Measurements from ENCODE around the gene TMEM25. TPM values are rescaled to one million over a fixed set of nuclear protein-coding genes. Genes with fewer than 3 reads are reported as not detected.

The TMEM25 gene
- total and polyA plus RNA-seq, 4 donors: 5.5 to 19.9 (median 7.2) TPM

- no peak overlapping the region for H3K9ac ChIP-seq (ENCODE audit: low read depth in 1 of 2, low read length in 2 of 2)
- no peak for DNase-seq (ENCODE audit: low spot score)
- TF ChIP-seq GABPA (IDR thresholded peaks at IDR 0.05 in 1 of 2, conservative IDR thresholded peaks at IDR 0.05 in 1 of 2) (no peak), RXRA (IDR thresholded peaks at IDR 0.05) (no peak), YY1 (IDR thresholded peaks at IDR 0.05) (no peak), EGR1 (IDR thresholded peaks at IDR 0.05; ENCODE audit: low read depth in 2 of 2) (no peak), HNF4G (IDR thresholded peaks at IDR 0.05) (no peak), FOXA1 (IDR thresholded peaks at IDR 0.05) (no peak), NR2F2 (IDR thresholded peaks at IDR 0.05) (no peak), ZBTB33 (IDR thresholded peaks at IDR 0.05) (no peak), CTCF (IDR thresholded peaks at IDR 0.05; ENCODE audit: low read depth, low read length, missing input control) (no peak), ATF3 (IDR thresholded peaks at IDR 0.05) (no peak), RAD21 (IDR thresholded peaks at IDR 0.05) (no peak), MAX (IDR thresholded peaks at IDR 0.05) (no peak)
- peaks cover 0 to 4% (median 2%) of the 10 kb centered on the region in 4 donors for H3K36me3 ChIP-seq (ENCODE audit: control insufficient read depth in 4 of 4, insufficient read depth in 3 of 4, low read depth in 1 of 4, low read length in 3 of 4)
- H3K4me3 ChIP-seq (ENCODE audit: low read depth in 1 of 3, low read length in 3 of 3): no peak overlapping the region
- peaks cover 11 to 32% (median 22%) of the 10 kb centered on the region in 4 donors for H3K4me1 ChIP-seq (ENCODE audit: control insufficient read depth in 4 of 4, insufficient read depth in 4 of 4, low read length in 3 of 4)
- H3K27me3 ChIP-seq (ENCODE audit: control insufficient read depth in 4 of 4, insufficient read depth in 4 of 4, low read length in 3 of 4): no peaks in the 10 kb centered on the region
- 95% methylated on average over 5 of the region's 5 CpGs for WGBS
- H3K9me3 ChIP-seq (ENCODE audit: control insufficient read depth in 4 of 4, low read length in 3 of 4): no peaks in the 10 kb centered on the region
- no peak overlapping the region for H3K27ac ChIP-seq (ENCODE audit: low read depth in 1 of 2, low read length in 2 of 2)
Observed at GRCh38 chr11:118536726-118537125, 5.7 kb downstream of the TMEM25 start.

- Histone ChIP-seq H3K4me3 (ENCODE audit: low read depth in 1 of 3, low read length in 3 of 3) (no peak overlapping the region), H3K9ac (ENCODE audit: low read depth in 1 of 2, low read length in 2 of 2) (no peak overlapping the region), H3K27me3 (ENCODE audit: control insufficient read depth in 4 of 4, insufficient read depth in 4 of 4, low read length in 3 of 4) (no peaks in the 10 kb centered on the region), H3K27ac (ENCODE audit: low read depth in 1 of 2, low read length in 2 of 2) (no peak overlapping the region), H3K36me3 (ENCODE audit: control insufficient read depth in 4 of 4, insufficient read depth in 3 of 4, low read depth in 1 of 4, low read length in 3 of 4) (peaks cover 0 to 4% (median 2%) of the 10 kb centered on the region in 4 donors), H3K9me3 (ENCODE audit: control insufficient read depth in 4 of 4, low read length in 3 of 4) (no peaks in the 10 kb centered on the region), H3K4me1 (ENCODE audit: control insufficient read depth in 4 of 4, insufficient read depth in 4 of 4, low read length in 3 of 4) (peaks cover 6 to 25% (median 14%) of the 10 kb centered on the region in 4 donors)
- no peak for DNase-seq (ENCODE audit: low spot score)
- 91% methylated on average over 6 of the region's 6 CpGs for WGBS
- TF ChIP-seq GABPA (IDR thresholded peaks at IDR 0.05 in 1 of 2, conservative IDR thresholded peaks at IDR 0.05 in 1 of 2): no peak
- no peak for TF ChIP-seq ZBTB33 (IDR thresholded peaks at IDR 0.05)
- no peak for TF ChIP-seq JUND (IDR thresholded peaks at IDR 0.05)
- TF ChIP-seq FOXA2 (IDR thresholded peaks at IDR 0.05): no peak
- TF ChIP-seq RXRA (IDR thresholded peaks at IDR 0.05): no peak
- TF ChIP-seq HNF4G (IDR thresholded peaks at IDR 0.05): no peak
- no peak for TF ChIP-seq CTCF (IDR thresholded peaks at IDR 0.05; ENCODE audit: low read depth, low read length, missing input control)
- TF ChIP-seq EGR1 (IDR thresholded peaks at IDR 0.05; ENCODE audit: low read depth in 2 of 2): no peak
- TF ChIP-seq HNF4A (conservative IDR thresholded peaks at IDR 0.05): no peak
- TF ChIP-seq YY1 (IDR thresholded peaks at IDR 0.05): no peak
- TF ChIP-seq TAF1 (conservative IDR thresholded peaks at IDR 0.05): no peak
- TF ChIP-seq RAD21 (IDR thresholded peaks at IDR 0.05): no peak
- TF ChIP-seq ATF3 (IDR thresholded peaks at IDR 0.05): no peak
- no peak for TF ChIP-seq NR2F2 (IDR thresholded peaks at IDR 0.05)
- TF ChIP-seq SP1 (IDR thresholded peaks at IDR 0.05): no peak
- no peak for TF ChIP-seq MAX (IDR thresholded peaks at IDR 0.05)
Observed at GRCh38 chr11:118537409-118537980, 6.5 kb downstream of the TMEM25 start.
